NCI-H345 (cell line): ENCODE measurements around the gene CHST15.

Source experiments
- DNase-seq: peaks from one replicate; lab custom pipeline; 2025; lab: John Stamatoyannopoulos, UW

The CHST15 gene, protein sequence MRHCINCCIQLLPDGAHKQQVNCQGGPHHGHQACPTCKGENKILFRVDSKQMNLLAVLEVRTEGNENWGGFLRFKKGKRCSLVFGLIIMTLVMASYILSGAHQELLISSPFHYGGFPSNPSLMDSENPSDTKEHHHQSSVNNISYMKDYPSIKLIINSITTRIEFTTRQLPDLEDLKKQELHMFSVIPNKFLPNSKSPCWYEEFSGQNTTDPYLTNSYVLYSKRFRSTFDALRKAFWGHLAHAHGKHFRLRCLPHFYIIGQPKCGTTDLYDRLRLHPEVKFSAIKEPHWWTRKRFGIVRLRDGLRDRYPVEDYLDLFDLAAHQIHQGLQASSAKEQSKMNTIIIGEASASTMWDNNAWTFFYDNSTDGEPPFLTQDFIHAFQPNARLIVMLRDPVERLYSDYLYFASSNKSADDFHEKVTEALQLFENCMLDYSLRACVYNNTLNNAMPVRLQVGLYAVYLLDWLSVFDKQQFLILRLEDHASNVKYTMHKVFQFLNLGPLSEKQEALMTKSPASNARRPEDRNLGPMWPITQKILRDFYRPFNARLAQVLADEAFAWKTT

DNA sequence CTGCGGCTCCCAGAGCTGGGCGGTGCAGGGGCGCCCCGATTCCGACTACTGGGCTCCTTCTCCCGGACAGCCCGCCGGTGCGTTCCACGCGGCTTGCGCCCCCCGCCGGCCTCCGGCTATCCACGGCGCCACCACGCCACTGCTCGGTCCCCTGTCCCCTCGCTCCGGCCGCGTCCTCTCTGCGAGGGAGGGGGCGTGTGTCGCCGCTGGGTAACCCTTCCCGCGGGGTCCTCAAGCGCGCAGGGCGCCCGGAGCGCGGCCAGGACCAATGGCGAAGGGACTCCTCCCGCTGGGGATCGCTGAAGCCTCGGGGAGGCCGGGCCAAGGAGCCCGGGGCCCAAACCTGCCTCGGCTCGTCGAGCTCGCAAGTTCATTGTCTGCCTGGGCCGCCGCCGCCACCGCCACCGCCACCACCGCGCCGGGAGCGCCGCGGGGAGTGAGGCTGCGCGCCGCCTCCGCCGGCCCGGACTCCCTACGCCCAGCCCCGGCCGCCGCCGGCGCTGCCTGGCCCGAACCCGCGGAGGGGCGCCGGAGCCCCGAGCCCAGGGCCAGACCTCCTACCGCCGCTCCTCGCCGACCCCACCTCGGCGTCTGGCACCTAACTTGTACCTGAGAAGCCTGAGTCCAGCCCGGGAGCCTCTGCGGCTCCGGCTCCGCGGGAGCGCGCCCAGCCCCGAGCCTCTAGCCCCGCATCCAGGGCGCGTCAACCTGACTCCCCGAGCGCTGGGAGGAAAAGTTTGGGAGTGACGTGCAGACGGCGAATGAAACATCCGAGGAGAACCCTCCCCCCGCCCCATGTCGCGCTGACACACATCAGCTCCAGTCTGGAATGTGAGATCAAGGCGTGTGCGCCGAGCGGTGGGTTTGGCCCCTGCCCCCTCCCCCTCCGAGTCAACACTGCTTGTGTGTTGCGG is at the start of gene CHST15:
CHST15 (minus strand) TSS at position 739 of the 914 bp plus-strand sequence. CDS start 47,386 bp downstream, outside the sequence.
- peak; percentile 30 for DNase-seq

DNA sequence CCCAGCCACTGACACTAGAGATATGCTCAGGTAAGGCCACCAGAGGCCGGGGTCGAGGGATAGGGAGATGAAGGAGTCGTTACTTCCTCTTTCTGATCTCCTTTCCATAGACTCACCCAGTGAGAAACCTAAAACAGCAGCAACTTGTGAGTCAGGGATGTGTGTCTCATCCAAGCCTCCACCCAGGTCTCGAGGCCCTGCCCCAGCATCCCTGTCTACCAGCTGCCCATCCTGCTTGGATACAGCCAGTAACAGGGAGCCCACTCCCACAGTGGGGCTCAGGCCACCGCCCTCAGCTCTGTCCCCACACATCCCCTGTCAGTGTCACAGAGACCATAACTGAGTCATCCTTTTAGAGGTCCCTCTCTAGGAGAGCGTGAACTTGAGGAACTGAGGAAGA is 49.6 kb upstream of the CHST15 start:
- no peak for DNase-seq

DNA sequence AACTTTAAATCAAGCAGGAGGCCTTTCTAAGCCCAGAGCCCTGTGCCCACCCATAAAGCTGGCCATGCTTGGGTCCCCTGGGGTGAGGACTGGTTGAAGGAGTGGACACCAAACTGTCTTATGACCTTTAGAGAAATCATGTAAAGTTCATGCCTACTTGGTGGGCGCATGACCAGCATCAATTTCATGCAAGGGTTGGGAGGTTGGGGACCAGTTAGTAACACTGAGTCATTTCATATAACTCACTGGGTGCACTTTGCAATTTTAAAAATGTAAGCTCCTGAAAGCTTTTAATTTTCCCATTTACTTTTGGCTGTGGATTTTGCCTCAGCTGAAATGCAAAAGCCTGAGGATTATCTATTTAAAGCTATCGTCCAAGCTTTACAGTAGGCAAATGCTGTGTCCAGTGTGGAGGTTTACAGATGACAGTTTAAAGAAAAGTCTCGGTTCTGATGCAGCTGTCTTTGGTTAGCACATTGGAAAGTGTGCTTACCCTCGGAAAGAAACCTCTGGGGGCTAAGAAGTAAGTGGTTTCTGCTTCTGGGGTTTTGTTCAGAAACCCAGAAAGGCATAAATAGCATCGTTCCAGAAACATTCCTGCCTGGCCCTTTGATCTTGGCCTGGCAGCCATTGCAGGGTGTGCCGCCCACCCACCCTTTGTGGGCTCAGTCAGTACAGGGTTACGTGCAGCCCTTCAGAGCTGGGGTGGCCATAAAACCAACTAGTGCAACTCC is 48.8 kb upstream of the CHST15 start:
- DNase-seq, result no peak

DNA sequence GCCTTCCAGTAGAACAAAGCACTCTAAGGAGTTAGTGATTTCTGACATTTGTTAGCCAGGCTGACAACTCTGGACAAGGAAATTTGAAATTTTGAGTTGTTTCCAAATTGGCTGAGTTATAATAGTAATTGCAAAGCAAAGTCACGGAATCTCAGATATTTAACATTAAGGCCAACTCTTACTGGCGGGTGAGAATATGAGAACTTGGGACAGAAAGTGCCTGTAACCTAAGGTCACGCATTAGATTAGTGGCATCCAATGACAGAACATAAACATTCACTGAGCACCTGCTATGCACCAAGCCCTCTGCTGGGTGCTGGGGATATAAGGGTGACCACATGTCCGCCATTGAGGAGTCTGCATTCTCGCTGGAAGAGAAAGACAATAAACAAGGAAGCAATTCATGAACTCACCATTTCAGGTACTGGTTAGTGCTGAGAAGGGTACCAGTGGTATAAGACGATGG is 45.5 kb upstream of the CHST15 start:
- no peak for DNase-seq

DNA sequence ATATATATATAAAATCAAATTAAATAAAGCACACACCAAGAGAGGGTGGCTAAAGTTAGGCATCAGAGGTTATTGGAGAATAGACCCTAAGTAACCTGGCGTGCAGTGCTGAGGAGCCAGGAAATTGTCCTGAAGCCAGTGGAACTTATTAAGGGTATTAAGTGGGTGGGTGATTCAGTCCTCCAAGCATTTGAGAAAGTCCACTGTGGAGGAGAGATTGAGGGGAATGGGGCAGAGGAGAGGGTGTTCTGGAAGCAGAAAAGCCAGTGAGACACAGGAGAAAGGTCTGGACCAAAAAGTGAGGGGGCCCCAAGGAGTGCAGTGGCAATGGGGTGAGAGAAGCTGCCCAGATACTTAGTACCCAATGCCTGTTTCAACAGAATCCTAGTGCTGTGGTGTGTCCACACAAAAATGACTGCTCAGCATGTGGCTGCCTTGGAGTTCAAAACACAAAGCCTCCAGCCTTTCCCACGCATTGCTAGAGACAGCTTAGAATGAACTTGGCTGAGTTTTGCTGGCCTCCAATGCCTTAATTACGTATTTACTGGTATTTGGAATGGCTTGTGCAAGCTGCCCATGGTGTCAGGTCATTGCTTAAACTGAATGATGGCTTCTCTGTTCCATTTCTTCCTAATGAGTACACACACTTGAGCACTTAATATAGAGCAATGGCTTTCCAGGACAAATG is 44.9 kb upstream of the CHST15 start:
- DNase-seq, result no peak

DNA sequence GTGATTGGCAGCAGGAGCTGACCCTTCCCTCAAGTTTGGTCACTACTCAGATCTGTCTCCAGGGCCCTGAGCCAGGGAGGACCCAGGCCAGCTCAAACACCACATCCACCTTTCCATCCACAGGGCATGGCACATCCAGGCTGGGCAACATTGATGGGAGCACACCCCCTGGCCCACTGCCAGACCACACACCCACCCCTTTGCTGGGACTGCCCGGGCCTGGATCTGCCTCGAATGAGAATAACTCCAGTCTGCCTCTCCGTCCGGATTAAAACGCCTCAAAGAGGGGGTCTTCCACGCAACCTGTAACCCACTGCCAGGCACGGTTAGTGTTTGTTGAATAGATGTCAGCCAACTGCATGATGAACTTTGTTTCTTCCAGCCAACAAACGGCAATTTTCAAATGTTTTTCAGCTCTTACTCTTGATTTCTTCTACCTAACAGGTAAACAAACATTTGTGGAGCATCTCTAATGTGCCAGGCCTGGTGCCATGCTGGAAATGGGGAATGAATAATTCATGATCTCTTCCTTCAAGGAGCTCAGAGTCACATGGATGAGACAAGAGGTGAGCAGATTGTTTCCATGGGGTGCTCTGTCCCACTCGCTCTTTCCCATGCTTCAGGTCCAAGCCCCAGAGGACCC is 41.0 kb upstream of the CHST15 start:
- no peak for DNase-seq

DNA sequence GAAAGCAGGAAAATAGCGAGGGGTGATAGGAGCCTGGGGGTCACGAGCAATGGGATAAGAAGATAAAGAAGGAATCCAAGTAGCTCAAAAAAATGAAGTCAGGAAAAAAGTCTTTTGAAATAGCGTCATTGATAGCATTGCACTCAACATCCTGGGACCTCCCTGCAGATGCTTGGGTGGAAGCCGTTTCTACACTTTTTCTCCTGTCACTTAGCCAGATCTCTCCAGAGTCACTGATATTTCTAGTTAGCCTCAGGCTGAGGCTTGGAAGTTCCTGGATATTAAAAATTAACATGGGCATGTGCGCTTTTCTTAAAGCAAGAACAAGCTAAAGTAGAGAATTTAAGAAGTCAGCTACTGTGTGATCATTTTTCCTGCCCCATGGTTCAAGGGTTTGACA is 39.5 kb upstream of the CHST15 start:
- no peak for DNase-seq

DNA sequence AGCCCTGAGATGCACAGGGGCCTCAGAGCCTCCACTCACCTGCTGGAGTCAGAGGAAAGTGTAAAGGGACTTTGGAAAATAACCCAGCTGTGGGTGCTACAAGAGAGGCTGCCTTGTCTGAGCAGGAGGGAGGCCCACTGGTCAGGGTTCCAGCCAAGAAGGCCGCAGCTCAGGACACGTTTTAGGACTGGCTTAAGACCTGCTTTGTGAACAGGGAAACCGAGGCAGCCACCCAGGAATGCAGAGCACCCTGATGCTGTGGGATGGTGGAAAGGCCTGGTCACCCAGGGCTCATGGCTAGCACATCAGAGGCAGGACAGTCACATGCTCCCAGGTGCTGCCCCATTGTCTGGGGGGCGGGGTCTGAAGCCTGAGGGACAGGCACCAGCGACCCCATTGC is 38.9 kb upstream of the CHST15 start:
- DNase-seq, result no peak

DNA sequence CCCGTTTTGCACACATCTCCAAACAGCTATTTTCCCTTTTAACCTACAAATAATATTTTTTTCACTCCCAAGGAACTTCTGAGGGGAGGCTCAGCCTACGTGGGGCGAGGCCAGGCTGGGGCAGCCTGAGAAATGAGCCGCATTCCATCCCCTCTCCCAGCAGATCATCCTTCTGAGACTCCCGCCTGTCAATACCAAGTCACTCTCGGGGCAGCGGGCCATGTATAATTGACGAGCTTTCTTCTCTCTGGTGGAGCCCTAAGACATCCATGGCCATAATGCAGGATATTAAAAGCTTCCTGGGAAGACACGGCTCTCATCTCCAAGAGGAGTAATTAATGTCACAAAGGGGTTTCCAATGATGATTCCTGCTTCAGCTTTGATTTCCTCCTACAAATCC is 37.8 kb upstream of the CHST15 start:
- no peak for DNase-seq

DNA sequence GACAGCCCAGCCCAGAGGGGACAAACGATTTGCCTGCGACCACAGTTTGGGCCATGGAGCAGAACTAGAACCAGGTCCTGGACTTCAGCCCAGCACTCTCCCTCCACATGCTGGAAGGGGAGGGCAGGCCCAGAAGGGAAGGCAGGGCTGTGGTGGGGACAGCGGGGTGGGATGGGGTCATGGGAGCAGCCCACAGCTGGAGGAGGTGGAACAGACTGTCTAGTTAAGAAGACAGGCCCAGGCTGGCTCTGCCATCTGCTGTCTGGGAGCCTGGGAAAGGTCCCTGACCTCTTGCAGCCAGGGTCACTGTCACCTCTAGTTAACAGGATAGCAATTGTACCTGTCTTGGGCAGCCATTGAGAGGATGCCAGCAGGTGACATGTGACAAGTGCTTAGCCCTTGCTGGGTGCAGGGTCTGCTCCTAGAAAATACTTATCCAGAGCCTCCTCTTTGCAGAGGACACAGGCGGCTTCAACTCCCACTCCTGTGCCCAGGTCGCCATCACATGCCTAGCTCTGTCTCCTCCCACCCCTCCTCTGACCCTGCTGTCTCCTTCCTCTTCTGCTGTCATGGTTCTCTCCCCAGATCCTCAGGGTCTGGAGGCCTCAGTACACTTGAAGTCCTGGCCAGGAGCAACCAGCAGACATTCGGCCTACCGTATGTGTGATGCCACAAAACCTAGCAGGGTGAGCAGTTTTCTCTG is 37.0 kb upstream of the CHST15 start:
- DNase-seq, result no peak

DNA sequence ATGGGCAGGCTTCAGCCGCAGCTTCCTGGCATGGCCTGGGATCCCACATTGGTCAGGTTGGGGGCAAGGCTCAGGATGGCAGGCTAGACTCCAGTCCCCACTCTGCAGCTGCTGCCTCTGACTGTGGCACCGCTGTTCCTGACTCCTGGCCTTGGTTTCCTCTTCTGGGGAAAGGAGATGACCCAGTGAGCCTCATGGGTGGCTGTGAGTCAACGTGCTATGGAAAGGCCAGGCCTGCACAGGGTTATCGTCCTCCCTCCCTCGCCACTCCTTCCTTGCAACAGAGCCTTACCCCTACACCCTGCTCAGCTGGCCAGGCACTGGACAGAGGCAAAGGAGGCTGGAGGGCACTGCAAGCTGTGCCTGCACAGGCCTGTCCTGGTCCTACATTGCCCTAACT is 36.1 kb upstream of the CHST15 start:
- DNase-seq, result no peak

DNA sequence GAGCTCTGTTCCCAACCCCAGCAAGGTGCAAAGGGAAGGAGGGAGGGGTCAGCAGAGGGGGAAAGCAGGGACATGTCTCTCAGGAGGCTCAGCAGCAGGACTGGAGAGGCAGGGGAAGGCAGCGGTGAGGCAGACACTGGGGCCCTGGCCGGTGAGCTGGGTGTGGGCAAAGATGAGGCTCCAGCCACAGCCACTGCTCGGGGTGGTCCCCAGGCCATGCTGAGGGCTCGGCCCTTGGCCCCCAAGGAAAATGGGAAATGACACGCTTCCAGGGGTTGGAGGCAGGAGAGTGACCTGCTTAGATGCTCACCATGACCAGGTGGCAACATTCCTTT is 35.4 kb upstream of the CHST15 start:
- no peak for DNase-seq

DNA sequence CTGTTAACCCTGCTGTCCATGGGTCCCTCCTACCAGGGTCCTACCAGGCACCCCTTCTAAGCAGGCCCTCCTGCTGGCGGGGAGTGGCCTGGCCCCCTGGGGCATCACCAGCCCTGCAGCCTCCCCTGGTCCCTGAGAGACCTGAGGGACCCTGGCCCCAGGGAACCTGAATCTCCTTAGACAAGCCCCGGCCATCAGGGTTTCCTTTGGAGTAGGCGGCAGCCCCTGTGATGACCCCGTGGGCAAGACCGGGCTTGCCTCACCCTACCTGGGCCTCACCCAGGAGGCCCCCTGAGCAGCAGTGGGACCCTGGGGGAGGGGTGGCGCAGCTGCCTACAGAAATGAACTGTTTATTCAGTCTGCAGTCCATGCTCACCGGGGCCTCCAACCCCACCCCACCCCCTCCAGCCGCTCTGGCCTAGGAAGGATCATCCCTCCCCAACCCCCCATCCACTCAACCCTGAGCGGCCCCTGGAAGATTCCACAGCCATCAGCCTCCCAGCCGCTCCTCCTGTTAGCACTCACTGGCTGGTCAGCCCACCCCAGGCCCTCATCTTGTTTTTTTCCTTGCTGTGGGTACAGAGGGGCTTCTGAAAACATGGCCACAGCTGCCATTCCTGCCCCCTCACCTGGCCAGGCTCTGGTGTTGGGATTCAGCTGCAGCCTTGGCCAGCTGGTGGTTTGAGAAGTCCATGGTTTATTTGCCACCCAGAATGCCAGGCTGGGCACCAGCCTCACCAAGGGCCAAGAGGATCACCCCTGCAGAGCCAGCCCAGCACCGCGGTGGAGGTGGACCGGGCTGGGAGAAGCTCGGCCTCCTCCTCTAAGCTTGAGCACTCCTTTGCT is 34.8 kb upstream of the CHST15 start:
- DNase-seq, result no peak

DNA sequence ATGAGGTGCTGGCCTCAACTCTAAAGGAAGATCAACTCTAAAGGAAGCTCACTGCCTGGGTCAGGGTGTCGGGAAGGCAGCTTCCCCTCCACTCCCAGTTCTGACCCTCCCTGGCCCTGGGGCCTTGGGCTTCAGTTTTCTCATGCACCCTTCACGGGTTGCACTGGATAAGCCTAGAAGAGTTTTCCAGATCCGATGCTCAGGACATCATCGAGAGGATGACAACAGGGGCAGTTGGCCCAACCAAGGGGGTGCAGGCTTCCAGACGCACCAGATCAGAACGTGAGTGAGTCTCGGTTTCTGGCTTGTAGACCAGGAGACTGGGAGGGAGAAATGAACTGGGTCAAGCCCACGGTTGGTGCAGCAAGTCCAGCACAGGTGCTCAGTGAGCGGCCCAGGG is 34.2 kb upstream of the CHST15 start:
- DNase-seq, result no peak

DNA sequence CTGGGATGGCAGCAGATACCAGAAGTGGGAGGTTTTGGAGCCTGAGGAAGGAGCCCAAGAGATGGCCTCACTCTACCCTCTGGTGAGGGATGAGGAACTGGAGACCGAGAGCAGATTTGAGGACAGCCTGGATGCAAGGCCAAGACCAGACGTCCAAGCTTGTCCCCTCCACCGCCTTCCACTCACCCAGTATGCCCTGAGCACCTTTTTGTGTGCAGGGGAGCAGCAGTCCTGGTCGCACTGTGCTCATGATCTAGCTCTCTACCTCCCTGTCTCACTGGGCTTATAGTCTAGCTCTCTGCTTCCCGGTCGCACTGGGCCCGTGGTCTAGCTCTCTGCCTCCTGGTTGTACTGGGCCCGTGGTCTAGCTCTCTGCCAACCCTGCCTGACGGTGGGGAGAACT is 33.6 kb upstream of the CHST15 start:
- no peak for DNase-seq

DNA sequence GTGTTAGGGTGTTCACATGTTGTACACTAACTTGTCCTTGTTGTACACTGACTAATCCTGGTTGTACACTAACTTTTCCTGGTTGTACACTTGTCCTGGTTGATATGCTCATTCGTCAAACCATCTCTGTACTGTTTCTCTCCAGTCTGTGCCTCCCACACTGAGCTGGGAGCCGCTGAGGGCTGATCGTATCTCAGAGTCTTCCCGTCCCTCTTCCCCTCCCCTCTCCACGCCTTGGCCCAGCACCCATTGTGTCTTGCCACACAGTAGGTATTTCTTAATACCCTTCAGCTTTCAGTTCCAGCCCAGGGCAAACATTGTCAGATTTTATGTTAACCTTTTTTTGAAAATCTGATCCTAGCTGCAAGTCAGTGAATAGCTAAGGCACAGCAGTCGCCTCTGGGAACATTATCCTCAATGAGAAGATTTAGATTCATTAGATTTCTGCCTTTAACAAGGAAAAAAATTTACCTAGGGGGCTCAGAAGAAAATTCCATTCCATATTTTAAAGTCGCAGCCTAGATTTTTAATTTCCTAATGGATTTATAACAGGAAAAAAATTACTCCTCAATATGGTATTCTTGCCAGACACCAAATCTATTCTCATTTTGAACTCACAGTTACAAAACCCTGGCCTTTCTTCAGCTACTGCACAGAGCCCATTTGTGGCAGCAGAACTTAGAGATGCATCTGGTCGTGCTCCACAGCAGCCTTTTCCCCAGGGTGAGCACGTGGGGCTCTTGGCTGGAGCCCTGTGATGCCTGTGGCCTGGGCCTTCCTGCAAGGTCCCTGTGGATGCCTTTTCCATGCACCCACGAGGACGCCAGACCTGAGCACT is 33.0 kb upstream of the CHST15 start:
- DNase-seq, result no peak

DNA sequence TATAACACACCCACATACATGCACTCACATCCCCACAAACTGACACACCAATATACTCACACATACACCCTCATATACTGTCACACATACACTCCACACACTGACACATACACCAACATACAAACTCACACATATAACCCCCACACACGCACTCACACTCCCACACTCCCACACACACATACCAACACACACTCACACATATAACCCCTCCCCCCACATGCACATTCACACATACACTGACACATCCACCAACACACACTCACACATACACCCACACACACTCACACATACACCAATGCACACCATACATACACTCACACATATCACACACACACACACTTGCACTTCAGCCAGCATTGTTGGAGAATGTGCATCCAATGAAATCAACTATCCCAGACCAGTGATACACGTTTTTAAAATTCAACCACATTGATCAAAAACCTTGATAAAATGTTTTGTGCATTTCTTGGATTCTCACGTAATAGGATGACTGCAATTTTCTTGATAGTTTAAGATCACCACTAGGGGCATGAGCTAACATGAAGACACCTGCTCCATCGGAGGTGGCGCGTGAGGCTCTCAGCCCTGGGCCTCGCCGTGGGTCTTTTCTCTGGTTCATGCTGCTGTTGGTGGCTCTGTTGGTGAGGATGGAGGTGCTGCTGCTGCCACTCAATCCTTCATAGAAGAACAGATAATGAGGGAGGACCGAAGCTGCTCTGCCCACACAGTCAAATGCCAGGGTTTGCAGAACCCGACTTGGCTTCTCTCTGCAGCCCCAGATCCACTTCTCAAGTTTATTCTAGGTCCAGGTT is 32.1 kb upstream of the CHST15 start:
- no peak for DNase-seq

DNA sequence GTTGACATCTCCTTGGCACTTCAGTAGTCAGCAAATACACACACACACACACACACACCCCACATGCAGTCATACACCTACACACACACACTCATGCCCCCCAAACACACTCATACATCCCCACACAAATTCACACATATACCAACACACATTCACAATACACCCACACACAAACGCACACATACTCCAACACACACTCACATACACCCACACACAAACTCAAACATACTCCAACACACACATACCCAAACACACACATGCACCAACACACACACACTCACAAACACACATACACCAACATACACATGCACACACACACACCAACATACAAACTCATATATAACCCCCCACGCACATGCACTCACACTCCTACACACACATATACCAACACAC is 31.4 kb upstream of the CHST15 start:
- DNase-seq, result no peak
